ENCODE measurements around the gene SH3RF1.

SH3RF1 gene

GRCh38 chr4:169164669-169165415, 105.9 kb downstream of the SH3RF1 start:
- no peak overlapping the region for H3K4me3 Mint-ChIP-seq
- H3K4me1 Mint-ChIP-seq (ENCODE audit: low read depth), result no peaks in the 10 kb centered on the region
- H3K9me3 Mint-ChIP-seq, result no peaks in the 10 kb centered on the region
- no peak for DNase-seq
- no peak overlapping the region for H3K27ac Mint-ChIP-seq
- no peaks in the 10 kb centered on the region for H3K36me3 Mint-ChIP-seq (ENCODE audit: low read depth)
- peaks cover 12% of the 10 kb centered on the region for H3K27me3 Mint-ChIP-seq

- no peak for DNase-seq
- Mint-ChIP-seq H3K36me3 (ENCODE audit: low read depth) (no peaks in the 10 kb centered on the region), H3K4me1 (ENCODE audit: low read depth) (no peaks in the 10 kb centered on the region), H3K9me3 (no peaks in the 10 kb centered on the region), H3K27me3 (peaks cover 12% of the 10 kb centered on the region), H3K27ac (no peak overlapping the region), H3K4me3 (no peak overlapping the region)
These were observed 106.6 kb downstream of the SH3RF1 start for GRCh38 chr4:169163947-169164668.

GRCh38 chr4:169163495-169163894, 107.3 kb downstream of the SH3RF1 start:
- DNase-seq, result no peak
- Mint-ChIP-seq H3K9me3 (no peaks in the 10 kb centered on the region), H3K27me3 (peaks cover 12% of the 10 kb centered on the region), H3K4me1 (ENCODE audit: low read depth) (no peaks in the 10 kb centered on the region), H3K4me3 (no peak overlapping the region), H3K27ac (no peak overlapping the region), H3K36me3 (ENCODE audit: low read depth) (no peaks in the 10 kb centered on the region)

GRCh38 chr4:169160825-169161224, 109.9 kb downstream of the SH3RF1 start:
- Mint-ChIP-seq H3K4me1 (ENCODE audit: low read depth) (no peaks in the 10 kb centered on the region), H3K27ac (no peak overlapping the region), H3K27me3 (peaks cover 13% of the 10 kb centered on the region), H3K36me3 (ENCODE audit: low read depth) (no peaks in the 10 kb centered on the region), H3K4me3 (no peak overlapping the region), H3K9me3 (no peaks in the 10 kb centered on the region)
- DNase-seq, result no peak

GRCh38 chr4:169159624-169160171, 111.1 kb downstream of the SH3RF1 start:
- H3K4me1 Mint-ChIP-seq (ENCODE audit: low read depth), result no peaks in the 10 kb centered on the region
- no peak overlapping the region for H3K27ac Mint-ChIP-seq
- no peaks in the 10 kb centered on the region for H3K9me3 Mint-ChIP-seq
- H3K4me3 Mint-ChIP-seq, result no peak overlapping the region
- DNase-seq, result no peak
- no peaks in the 10 kb centered on the region for H3K36me3 Mint-ChIP-seq (ENCODE audit: low read depth)
- H3K27me3 Mint-ChIP-seq, result peaks cover 13% of the 10 kb centered on the region

- DNase-seq, result no peak
- Mint-ChIP-seq H3K4me1 (ENCODE audit: low read depth) (no peaks in the 10 kb centered on the region), H3K36me3 (ENCODE audit: low read depth) (no peaks in the 10 kb centered on the region), H3K9me3 (no peaks in the 10 kb centered on the region), H3K27ac (no peak overlapping the region), H3K27me3 (peaks cover 13% of the 10 kb centered on the region), H3K4me3 (no peak overlapping the region)
These were observed 111.9 kb downstream of the SH3RF1 start for GRCh38 chr4:169158861-169159260.

GRCh38 chr4:169158046-169158445, 112.7 kb downstream of the SH3RF1 start:
- Mint-ChIP-seq H3K27ac (no peak overlapping the region), H3K36me3 (ENCODE audit: low read depth) (no peaks in the 10 kb centered on the region), H3K9me3 (no peaks in the 10 kb centered on the region), H3K27me3 (peaks cover 9% of the 10 kb centered on the region), H3K4me3 (no peak overlapping the region), H3K4me1 (ENCODE audit: low read depth) (no peaks in the 10 kb centered on the region)
- no peak for DNase-seq

GRCh38 chr4:169156392-169156791, 114.4 kb downstream of the SH3RF1 start:
- H3K9me3 Mint-ChIP-seq, result no peaks in the 10 kb centered on the region
- no peaks in the 10 kb centered on the region for H3K36me3 Mint-ChIP-seq (ENCODE audit: low read depth)
- DNase-seq, result no peak
- no peak overlapping the region for H3K27ac Mint-ChIP-seq
- no peaks in the 10 kb centered on the region for H3K4me1 Mint-ChIP-seq (ENCODE audit: low read depth)
- H3K27me3 Mint-ChIP-seq, result peaks cover 6% of the 10 kb centered on the region
- no peak overlapping the region for H3K4me3 Mint-ChIP-seq

GRCh38 chr4:169154121-169154520, 116.6 kb downstream of the SH3RF1 start:
- Mint-ChIP-seq H3K27ac (no peak overlapping the region), H3K4me1 (ENCODE audit: low read depth) (no peaks in the 10 kb centered on the region), H3K36me3 (ENCODE audit: low read depth) (no peaks in the 10 kb centered on the region), H3K9me3 (no peaks in the 10 kb centered on the region), H3K27me3 (peaks cover 4% of the 10 kb centered on the region), H3K4me3 (no peak overlapping the region)
- DNase-seq, result no peak

GRCh38 chr4:169153481-169154087, 117.2 kb downstream of the SH3RF1 start:
- Mint-ChIP-seq H3K27me3 (peaks cover 4% of the 10 kb centered on the region), H3K36me3 (ENCODE audit: low read depth) (no peaks in the 10 kb centered on the region), H3K27ac (no peak overlapping the region), H3K9me3 (no peaks in the 10 kb centered on the region), H3K4me3 (no peak overlapping the region), H3K4me1 (ENCODE audit: low read depth) (no peaks in the 10 kb centered on the region)
- no peak for DNase-seq

GRCh38 chr4:169152899-169153298, 117.9 kb downstream of the SH3RF1 start:
- DNase-seq, result no peak
- no peak overlapping the region for H3K4me3 Mint-ChIP-seq
- H3K27me3 Mint-ChIP-seq, result no peaks in the 10 kb centered on the region
- no peaks in the 10 kb centered on the region for H3K4me1 Mint-ChIP-seq (ENCODE audit: low read depth)
- no peaks in the 10 kb centered on the region for H3K36me3 Mint-ChIP-seq (ENCODE audit: low read depth)
- H3K9me3 Mint-ChIP-seq, result no peaks in the 10 kb centered on the region
- no peak overlapping the region for H3K27ac Mint-ChIP-seq

GRCh38 chr4:169152098-169152497, 118.7 kb downstream of the SH3RF1 start:
- no peaks in the 10 kb centered on the region for H3K36me3 Mint-ChIP-seq (ENCODE audit: low read depth)
- H3K27ac Mint-ChIP-seq, result no peak overlapping the region
- H3K4me1 Mint-ChIP-seq (ENCODE audit: low read depth), result no peaks in the 10 kb centered on the region
- DNase-seq, result no peak
- no peaks in the 10 kb centered on the region for H3K9me3 Mint-ChIP-seq
- H3K27me3 Mint-ChIP-seq, result no peaks in the 10 kb centered on the region
- H3K4me3 Mint-ChIP-seq, result no peak overlapping the region

GRCh38 chr4:169151671-169152070, 119.1 kb downstream of the SH3RF1 start:
- no peaks in the 10 kb centered on the region for H3K27me3 Mint-ChIP-seq
- H3K4me1 Mint-ChIP-seq (ENCODE audit: low read depth), result no peaks in the 10 kb centered on the region
- no peak overlapping the region for H3K4me3 Mint-ChIP-seq
- no peaks in the 10 kb centered on the region for H3K36me3 Mint-ChIP-seq (ENCODE audit: low read depth)
- DNase-seq, result no peak
- no peak overlapping the region for H3K27ac Mint-ChIP-seq
- H3K9me3 Mint-ChIP-seq, result no peaks in the 10 kb centered on the region

GRCh38 chr4:169150806-169151205, 120.0 kb downstream of the SH3RF1 start:
- Mint-ChIP-seq H3K27me3 (no peaks in the 10 kb centered on the region), H3K27ac (no peak overlapping the region), H3K4me3 (no peak overlapping the region), H3K4me1 (ENCODE audit: low read depth) (no peaks in the 10 kb centered on the region), H3K36me3 (ENCODE audit: low read depth) (no peaks in the 10 kb centered on the region), H3K9me3 (no peaks in the 10 kb centered on the region)
- no peak for DNase-seq

- Mint-ChIP-seq H3K4me3 (no peak overlapping the region), H3K4me1 (ENCODE audit: low read depth) (no peaks in the 10 kb centered on the region), H3K9me3 (no peaks in the 10 kb centered on the region), H3K27me3 (peaks cover 4% of the 10 kb centered on the region), H3K27ac (no peak overlapping the region), H3K36me3 (ENCODE audit: low read depth) (no peaks in the 10 kb centered on the region)
- DNase-seq, result no peak
These were observed 121.9 kb downstream of the SH3RF1 start for GRCh38 chr4:169148885-169149284.
